ENCODE measurements around the gene FTSJ3.

Gene FTSJ3

DNA sequence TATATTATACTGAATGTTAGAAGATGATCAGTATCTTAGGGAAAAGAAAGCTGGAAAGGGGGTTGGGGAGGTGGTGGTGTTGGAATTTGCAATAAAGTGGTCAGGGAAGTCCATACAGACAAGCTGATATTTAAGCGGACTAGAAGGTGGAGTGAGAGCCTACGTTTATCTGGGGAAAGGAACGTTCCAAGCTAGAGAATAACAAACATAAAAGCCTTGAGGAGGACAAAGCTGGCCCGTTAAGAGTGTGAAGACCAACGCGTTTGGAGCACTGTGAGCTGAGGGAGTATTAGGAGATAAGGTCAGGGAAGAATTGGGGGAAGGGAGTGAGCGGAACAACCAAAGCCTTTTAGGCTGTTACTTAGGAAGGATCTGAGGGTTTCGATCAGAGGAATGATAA is 52.0 kb downstream of the FTSJ3 start:
- Histone ChIP-seq H3K9ac (ENCODE audit: low read length) (peak overlapping the region; percentile 99), H3K36me3 (ENCODE audit: control insufficient read depth, insufficient read depth, low read length, severe bottlenecking) (peaks cover 11% of the 10 kb centered on the region), H3K27me3 (replicated peaks; ENCODE audit: control insufficient read depth, insufficient read depth, low read length) (no peaks in the 10 kb centered on the region), H3K9me3 (ENCODE audit: control insufficient read depth, low read length) (no peaks in the 10 kb centered on the region), H3K4me1 (ENCODE audit: control insufficient read depth, insufficient read depth, low read length) (peaks cover 25% of the 10 kb centered on the region), H3K4me3 (ENCODE audit: low read length) (peak overlapping the region; percentile 98)
- DNase-seq (ENCODE audit: low read depth) = peak; percentile 30

- no peaks in the 10 kb centered on the region for H3K27me3 ChIP-seq (replicated peaks; ENCODE audit: control insufficient read depth, insufficient read depth, low read length)
- peaks cover 11% of the 10 kb centered on the region for H3K36me3 ChIP-seq (ENCODE audit: control insufficient read depth, insufficient read depth, low read length, severe bottlenecking)
- H3K4me1 ChIP-seq (ENCODE audit: control insufficient read depth, insufficient read depth, low read length) = peaks cover 26% of the 10 kb centered on the region
- peak overlapping the region; percentile 99 for H3K9ac ChIP-seq (ENCODE audit: low read length)
- peak; percentile 49 for DNase-seq (ENCODE audit: low read depth)
- H3K9me3 ChIP-seq (ENCODE audit: control insufficient read depth, low read length) = no peaks in the 10 kb centered on the region
- peak overlapping the region; percentile 98 for H3K4me3 ChIP-seq (ENCODE audit: low read length)
Measured at GRCh38 chr17:63774969-63775265, 52.5 kb downstream of the FTSJ3 start.

DNA sequence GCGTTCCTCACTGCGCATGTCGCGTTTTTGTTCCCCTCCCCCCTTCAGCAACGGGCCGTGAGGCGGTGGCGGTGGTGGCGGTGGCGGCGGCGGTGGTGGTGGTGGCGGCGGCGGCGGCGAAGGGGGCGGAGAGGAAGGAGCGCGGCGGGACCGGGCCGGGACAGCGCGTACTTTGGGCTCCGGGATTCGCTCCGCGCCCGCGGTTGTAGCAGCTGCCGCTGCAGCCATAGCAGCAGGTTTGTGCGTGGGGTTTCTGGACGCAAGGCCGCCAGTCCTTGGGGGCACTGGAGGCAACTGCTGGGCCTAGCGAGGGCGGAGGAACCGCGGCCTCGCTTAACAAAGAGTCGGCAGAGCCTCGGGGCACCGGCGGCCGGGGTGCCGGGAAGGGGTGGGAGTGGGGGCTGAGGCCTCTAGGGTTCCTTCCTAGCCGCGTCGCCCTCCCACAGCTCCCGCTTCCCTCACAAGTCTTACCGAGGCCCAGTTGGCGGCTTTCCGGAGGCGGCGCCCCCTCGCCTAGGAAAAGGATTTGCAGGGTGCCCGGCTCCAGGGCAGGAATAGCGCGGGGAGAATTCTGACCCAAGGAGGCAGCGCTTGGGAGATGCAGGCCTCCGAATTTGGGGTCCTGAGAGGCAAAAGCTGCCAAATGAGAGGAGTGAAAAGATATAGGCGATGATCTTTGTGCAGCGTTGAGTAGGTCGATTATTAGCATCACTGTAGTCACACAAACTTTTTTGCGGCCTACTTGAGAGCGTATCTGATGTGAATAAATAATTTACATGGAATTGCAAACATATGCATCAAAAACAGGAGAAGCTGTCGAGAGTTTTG is 53.1 kb downstream of the FTSJ3 start, which contains the start of gene DDX42:
Gene DDX42 (plus strand): TSS at position 30 of the 828 bp plus-strand sequence. CDS start 12,880 bp downstream, outside the sequence.
- H3K4me3 ChIP-seq (ENCODE audit: low read length) = peak within 1 kb of the TSS; percentile 98
- peak within 1 kb of the TSS; percentile 99 for H3K9ac ChIP-seq (ENCODE audit: low read length)
- DNase-seq (ENCODE audit: low read depth) = peak; percentile 77
- peaks cover 11% of the 10 kb centered on the region for H3K36me3 ChIP-seq (ENCODE audit: control insufficient read depth, insufficient read depth, low read length, severe bottlenecking)
- H3K9me3 ChIP-seq (ENCODE audit: control insufficient read depth, low read length) = no peaks in the 10 kb centered on the region
- no peaks in the 10 kb centered on the region for H3K27me3 ChIP-seq (replicated peaks; ENCODE audit: control insufficient read depth, insufficient read depth, low read length)
- H3K4me1 ChIP-seq (ENCODE audit: control insufficient read depth, insufficient read depth, low read length) = peaks cover 26% of the 10 kb centered on the region

GRCh38 chr17:63773272-63774140 is 54.0 kb downstream of the FTSJ3 start, which contains the start of gene CCDC47:
CCDC47 (minus strand) TSS chr17:63773597; CDS start chr17:63766175, 7,422 bp downstream.
- no peaks in the 10 kb centered on the region for H3K9me3 ChIP-seq (ENCODE audit: control insufficient read depth, low read length)
- H3K27me3 ChIP-seq (replicated peaks; ENCODE audit: control insufficient read depth, insufficient read depth, low read length) = no peaks in the 10 kb centered on the region
- H3K4me1 ChIP-seq (ENCODE audit: control insufficient read depth, insufficient read depth, low read length) = peaks cover 26% of the 10 kb centered on the region
- H3K36me3 ChIP-seq (ENCODE audit: control insufficient read depth, insufficient read depth, low read length, severe bottlenecking) = peaks cover 10% of the 10 kb centered on the region
- H3K4me3 ChIP-seq (ENCODE audit: low read length) = peak within 1 kb of the TSS; percentile 98
- H3K9ac ChIP-seq (ENCODE audit: low read length) = peak within 1 kb of the TSS; percentile 99
- peak; percentile 99 for DNase-seq (ENCODE audit: low read depth)

DNA sequence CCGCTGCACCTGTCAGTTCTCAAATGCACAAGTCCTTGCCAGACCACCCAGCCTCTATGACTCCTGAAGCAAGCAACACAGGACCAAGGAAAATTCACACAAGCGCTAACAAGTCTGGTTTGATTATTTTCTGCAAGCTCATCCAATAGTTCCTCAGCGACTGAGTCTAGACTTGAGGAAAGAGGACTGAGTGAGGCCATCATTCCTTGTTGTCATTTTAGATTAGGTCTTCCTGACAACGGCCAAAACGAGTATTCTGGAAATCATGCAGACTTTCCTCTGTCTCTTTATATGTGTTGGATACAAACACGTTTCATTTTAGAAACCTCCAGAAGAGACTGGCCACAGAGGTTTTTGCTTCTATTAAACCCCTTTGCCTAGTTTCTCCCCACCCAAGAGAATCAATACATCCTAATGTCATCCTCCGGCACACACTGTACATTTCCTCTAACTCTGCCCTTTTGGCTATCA is 54.6 kb downstream of the FTSJ3 start:
- Histone ChIP-seq H3K4me1 (ENCODE audit: control insufficient read depth, insufficient read depth, low read length) (peaks cover 26% of the 10 kb centered on the region), H3K4me3 (ENCODE audit: low read length) (peak overlapping the region; percentile 98), H3K9ac (ENCODE audit: low read length) (peak overlapping the region; percentile 99), H3K36me3 (ENCODE audit: control insufficient read depth, insufficient read depth, low read length, severe bottlenecking) (peaks cover 7% of the 10 kb centered on the region), H3K27me3 (replicated peaks; ENCODE audit: control insufficient read depth, insufficient read depth, low read length) (no peaks in the 10 kb centered on the region), H3K9me3 (ENCODE audit: control insufficient read depth, low read length) (no peaks in the 10 kb centered on the region)
- DNase-seq (ENCODE audit: low read depth) = peak; percentile 64
